Measurements from ENCODE around the gene LENG9.

Gene LENG9

GRCh38 chr19:54421521-54421920, 42.1 kb downstream of the LENG9 start:
- TF ChIP-seq EZH2 (IDR thresholded peaks at IDR 0.05; ENCODE audit: borderline replicate concordance, low read length) (no peak), CTCF (IDR thresholded peaks at IDR 0.05; ENCODE audit: low read length) (no peak)

DNA sequence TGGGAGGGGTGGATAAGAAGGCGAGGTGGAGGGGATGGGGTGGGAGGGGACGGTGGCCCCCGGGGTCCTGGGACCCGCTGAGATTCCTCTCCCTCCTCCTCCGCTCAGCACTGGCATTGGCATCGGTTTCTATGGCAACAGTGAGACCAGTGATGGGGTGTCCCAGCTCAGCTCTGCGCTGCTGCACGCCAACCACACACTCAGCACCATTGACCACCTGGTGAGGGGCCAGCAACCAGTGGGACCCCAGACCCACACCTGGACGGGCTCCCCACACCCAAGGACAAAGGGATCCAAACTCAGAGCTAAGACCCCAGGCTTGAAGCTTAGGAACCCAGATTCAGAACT, 42.4 kb downstream of the LENG9 start:
- H3K27ac ChIP-seq (ENCODE audit: low read depth, low read length, poor library complexity, severe bottlenecking) = no peak overlapping the region
- no peaks in the 10 kb centered on the region for H3K4me1 ChIP-seq (ENCODE audit: insufficient read depth, low read length, severe bottlenecking)
- no peaks in the 10 kb centered on the region for H3K9me2 ChIP-seq (ENCODE audit: low read depth, low read length)
- no peaks in the 10 kb centered on the region for H3K9me3 ChIP-seq (ENCODE audit: low read length)
- TF ChIP-seq CTCF (IDR thresholded peaks at IDR 0.05; ENCODE audit: low read length) (no peak), EZH2 (IDR thresholded peaks at IDR 0.05; ENCODE audit: borderline replicate concordance, low read length) (no peak)
- no peak overlapping the region for H3K4me3 ChIP-seq (ENCODE audit: low read depth, low read length, poor library complexity, severe bottlenecking)
- H3K79me2 ChIP-seq (ENCODE audit: insufficient read depth, low read length) = no peaks in the 10 kb centered on the region
- H3K27me3 ChIP-seq (ENCODE audit: insufficient read depth, low read length) = no peaks in the 10 kb centered on the region; the same call in 1 of the 2 replicates
- no peaks in the 10 kb centered on the region for H4K20me1 ChIP-seq (ENCODE audit: insufficient read depth, low read length)
- no peak overlapping the region for H3K4me2 ChIP-seq (ENCODE audit: low read length)
- H3K36me3 ChIP-seq (ENCODE audit: insufficient read depth, low read length) = no peaks in the 10 kb centered on the region
- H3K9ac ChIP-seq (ENCODE audit: low read length) = no peak overlapping the region
- no peak overlapping the region for H2AFZ ChIP-seq (ENCODE audit: low read length)
- no peaks in the 10 kb centered on the region for H3F3A ChIP-seq (ENCODE audit: insufficient read depth, low read length)

More at GRCh38 chr19:54421521-54421920, 42.1 kb downstream of the LENG9 start:
- Histone ChIP-seq H3K9me2 (ENCODE audit: low read depth, low read length) (no peaks in the 10 kb centered on the region), H3K4me2 (ENCODE audit: low read length) (no peak overlapping the region), H3F3A (ENCODE audit: insufficient read depth, low read length) (no peaks in the 10 kb centered on the region), H3K79me2 (ENCODE audit: insufficient read depth, low read length) (no peaks in the 10 kb centered on the region), H2AFZ (ENCODE audit: low read length) (no peak overlapping the region), H3K4me1 (ENCODE audit: insufficient read depth, low read length, severe bottlenecking) (no peaks in the 10 kb centered on the region), H3K27ac (ENCODE audit: low read depth, low read length, poor library complexity, severe bottlenecking) (no peak overlapping the region), H3K9ac (ENCODE audit: low read length) (no peak overlapping the region), H3K27me3 (ENCODE audit: insufficient read depth, low read length) (no peaks in the 10 kb centered on the region; the same call in 1 of the 2 replicates), H3K4me3 (ENCODE audit: low read depth, low read length, poor library complexity, severe bottlenecking) (no peak overlapping the region), H3K9me3 (ENCODE audit: low read length) (no peaks in the 10 kb centered on the region), H4K20me1 (ENCODE audit: insufficient read depth, low read length) (no peaks in the 10 kb centered on the region), H3K36me3 (ENCODE audit: insufficient read depth, low read length) (no peaks in the 10 kb centered on the region)

DNA sequence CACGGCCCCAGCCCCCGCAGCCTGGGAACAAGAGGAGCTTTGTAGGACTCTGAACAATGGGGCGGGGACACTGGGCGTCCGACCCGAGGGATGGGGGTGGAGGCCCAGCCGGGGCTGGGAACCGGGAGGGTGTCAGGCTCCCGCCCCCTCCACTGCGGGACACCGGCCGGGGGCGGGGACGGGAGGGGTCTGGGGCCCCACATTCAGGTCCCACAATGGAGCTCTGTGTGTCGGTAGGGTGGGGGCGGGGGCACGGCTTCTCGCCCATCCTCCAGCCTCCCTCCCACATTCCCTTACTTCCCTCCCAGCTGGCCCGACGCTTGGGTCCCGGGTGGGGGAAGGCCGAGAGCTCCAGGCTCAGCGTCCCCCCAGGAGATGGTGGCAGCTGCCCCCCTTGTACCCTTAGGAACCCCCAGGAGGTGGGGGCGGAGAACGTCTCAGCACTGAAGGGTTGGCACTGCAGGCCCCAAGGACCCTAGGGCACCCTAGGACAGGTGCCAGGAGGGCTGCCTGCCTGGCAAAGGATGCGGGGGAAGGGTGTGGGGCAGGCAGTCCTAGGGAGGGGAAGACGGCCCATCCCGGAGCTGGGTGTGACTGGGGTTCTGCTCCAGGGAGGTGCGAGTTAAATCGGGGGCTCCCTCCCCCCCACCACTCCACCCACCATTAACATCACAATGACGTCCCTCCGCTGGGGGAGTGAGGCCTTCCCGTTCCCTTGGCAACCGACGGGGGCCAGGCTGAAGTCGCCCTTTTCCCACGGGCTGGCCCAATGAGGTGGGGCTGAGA, 43.0 kb downstream of the LENG9 start:
- Histone ChIP-seq H3K27me3 (ENCODE audit: insufficient read depth, low read length) (no peaks in the 10 kb centered on the region; the same call in 1 of the 2 replicates), H4K20me1 (ENCODE audit: insufficient read depth, low read length) (no peaks in the 10 kb centered on the region), H3K36me3 (ENCODE audit: insufficient read depth, low read length) (no peaks in the 10 kb centered on the region), H3K4me2 (ENCODE audit: low read length) (no peak overlapping the region), H3K4me1 (ENCODE audit: insufficient read depth, low read length, severe bottlenecking) (no peaks in the 10 kb centered on the region), H3K9ac (ENCODE audit: low read length) (no peak overlapping the region), H3K4me3 (ENCODE audit: low read depth, low read length, poor library complexity, severe bottlenecking) (no peak overlapping the region), H3K79me2 (ENCODE audit: insufficient read depth, low read length) (no peaks in the 10 kb centered on the region), H3K27ac (ENCODE audit: low read depth, low read length, poor library complexity, severe bottlenecking) (no peak overlapping the region), H3K9me3 (ENCODE audit: low read length) (no peaks in the 10 kb centered on the region), H3F3A (ENCODE audit: insufficient read depth, low read length) (no peaks in the 10 kb centered on the region), H3K9me2 (ENCODE audit: low read depth, low read length) (no peaks in the 10 kb centered on the region), H2AFZ (ENCODE audit: low read length) (no peak overlapping the region)
- TF ChIP-seq CTCF (IDR thresholded peaks at IDR 0.05; ENCODE audit: low read length) (no peak), EZH2 (IDR thresholded peaks at IDR 0.05; ENCODE audit: borderline replicate concordance, low read length) (no peak)

Measured in OCI-LY1 (cell line).